HG03060 (cell line): ENCODE results near the gene ANG.
"Not testable (repeated sequence)": the region's sequence is repeated elsewhere in the genome, so short reads cannot be mapped to it uniquely, and the experiment has no call there.

Experiments
- ATAC-seq: cut with Tn5 transposase; IDR thresholded peaks from one replicate; pipeline ENCODE4 v1.9.1; 2021; ENCODE audit warnings: low read depth, moderate number of reproducible peaks; ENCODE audit not compliant: unreplicated experiment

The ANG gene

GRCh38 chr14:20696764-20697163, 8.2 kb downstream of the ANG start:
- ATAC-seq, result no peak

GRCh38 chr14:20697273-20698017, 8.9 kb downstream of the ANG start:
- no peak for ATAC-seq

- ATAC-seq, result no peak
These were observed 9.4 kb downstream of the ANG start for GRCh38 chr14:20698018-20698329.

GRCh38 chr14:20698934-20699333, 10.4 kb downstream of the ANG start:
- no peak for ATAC-seq

GRCh38 chr14:20699931-20700330, 11.4 kb downstream of the ANG start:
- ATAC-seq, result no peak

GRCh38 chr14:20700965-20701364, 12.4 kb downstream of the ANG start:
- ATAC-seq, result not testable (repeated sequence)

GRCh38 chr14:20706657-20707355, 18.2 kb downstream of the ANG start:
- no peak for ATAC-seq

GRCh38 chr14:20707622-20708021, 19.1 kb downstream of the ANG start:
- no peak for ATAC-seq

- no peak for ATAC-seq
These were observed 22.7 kb downstream of the ANG start for GRCh38 chr14:20711261-20711660.

GRCh38 chr14:20711685-20712084, 23.1 kb downstream of the ANG start:
- no peak for ATAC-seq

- no peak for ATAC-seq
These were observed 24.3 kb downstream of the ANG start for GRCh38 chr14:20712904-20713303.

- ATAC-seq, result no peak
These were observed 26.2 kb downstream of the ANG start for GRCh38 chr14:20714593-20715250.

GRCh38 chr14:20719777-20720176, 31.2 kb downstream of the ANG start:
- ATAC-seq, result no peak

- ATAC-seq, result no peak
These were observed 32.2 kb downstream of the ANG start for GRCh38 chr14:20720741-20721140.

GRCh38 chr14:20722016-20722415, 33.5 kb downstream of the ANG start:
- ATAC-seq, result no peak

GRCh38 chr14:20723488-20723887, 34.9 kb downstream of the ANG start:
- no peak for ATAC-seq

- not testable (repeated sequence) for ATAC-seq
These were observed 37.6 kb downstream of the ANG start for GRCh38 chr14:20726121-20726520.

- no peak for ATAC-seq
These were observed 38.0 kb downstream of the ANG start for GRCh38 chr14:20726531-20726930.

GRCh38 chr14:20730891-20731290, 42.3 kb downstream of the ANG start:
- ATAC-seq, result no peak

- ATAC-seq, result no peak
These were observed 43.9 kb downstream of the ANG start for GRCh38 chr14:20732477-20732876.

- ATAC-seq, result no peak
These were observed 44.5 kb downstream of the ANG start for GRCh38 chr14:20732979-20733635.
